Activated T-helper 1 cell treated with anti-CD3 and anti-CD28 coated beads, Interleukin-2, amount 50 U/mL, for 16 hours (primary cell): ENCODE results near the gene ZMPSTE24.
"Not testable (repeated sequence)": the region's sequence is repeated elsewhere in the genome, so short reads cannot be mapped to it uniquely, and the experiment has no call there.

ENCODE experiments used
- DNase-seq, 2 donors: peaks; one replicate each; pipeline ENCODE4 v3.0.0-alpha.2; 2020; ENCODE audit warnings: low read depth in 1 of 2, low spot score in 1 of 2

The ZMPSTE24 gene

DNA sequence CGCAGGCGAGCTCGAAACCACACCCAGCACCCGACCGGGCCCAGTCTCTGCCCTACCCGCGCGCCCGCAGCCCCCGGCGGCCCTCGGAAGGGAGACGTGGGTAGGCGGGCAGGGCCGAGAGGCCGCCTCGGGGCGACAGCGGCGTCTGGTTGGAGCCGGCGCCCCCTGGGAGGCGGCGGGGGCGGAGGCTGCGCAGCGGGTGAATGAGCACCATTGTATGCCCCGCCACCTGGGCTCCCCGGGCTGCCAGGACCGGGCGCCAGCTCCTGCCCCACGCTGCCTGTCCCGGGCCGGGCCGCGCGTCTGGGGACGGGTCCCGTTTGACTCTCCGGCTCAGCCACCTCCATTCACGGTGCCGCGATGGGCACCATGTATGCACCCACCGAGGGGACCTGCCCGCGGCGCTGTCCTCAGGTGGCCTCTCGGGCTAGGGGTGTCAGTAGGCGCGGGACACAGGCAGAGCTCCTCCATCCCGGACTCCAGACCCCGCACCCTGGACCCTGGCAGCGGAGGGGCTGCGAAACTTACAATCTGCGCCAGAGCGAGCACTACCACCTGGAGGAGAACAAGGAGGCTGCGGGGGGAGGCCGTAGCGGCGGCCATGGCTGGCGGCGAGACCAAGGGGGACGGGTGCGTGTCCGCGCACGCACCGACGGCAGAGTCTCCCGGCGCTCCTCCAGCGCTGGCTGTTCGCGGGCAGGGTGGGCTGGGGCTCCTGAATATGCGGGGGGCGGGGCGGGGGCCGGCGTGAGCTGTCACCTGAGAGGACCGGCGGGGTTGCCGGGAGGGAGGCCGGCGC, 58.8 kb downstream of the ZMPSTE24 start, which contains the start of gene COL9A2:
TSS of gene COL9A2 (minus strand) at position 692 of the 799 bp plus-strand sequence. CDS start at position 603, 89 bp downstream.
- DNase-seq = peak in 1 of 2 donors; percentile 41

DNA sequence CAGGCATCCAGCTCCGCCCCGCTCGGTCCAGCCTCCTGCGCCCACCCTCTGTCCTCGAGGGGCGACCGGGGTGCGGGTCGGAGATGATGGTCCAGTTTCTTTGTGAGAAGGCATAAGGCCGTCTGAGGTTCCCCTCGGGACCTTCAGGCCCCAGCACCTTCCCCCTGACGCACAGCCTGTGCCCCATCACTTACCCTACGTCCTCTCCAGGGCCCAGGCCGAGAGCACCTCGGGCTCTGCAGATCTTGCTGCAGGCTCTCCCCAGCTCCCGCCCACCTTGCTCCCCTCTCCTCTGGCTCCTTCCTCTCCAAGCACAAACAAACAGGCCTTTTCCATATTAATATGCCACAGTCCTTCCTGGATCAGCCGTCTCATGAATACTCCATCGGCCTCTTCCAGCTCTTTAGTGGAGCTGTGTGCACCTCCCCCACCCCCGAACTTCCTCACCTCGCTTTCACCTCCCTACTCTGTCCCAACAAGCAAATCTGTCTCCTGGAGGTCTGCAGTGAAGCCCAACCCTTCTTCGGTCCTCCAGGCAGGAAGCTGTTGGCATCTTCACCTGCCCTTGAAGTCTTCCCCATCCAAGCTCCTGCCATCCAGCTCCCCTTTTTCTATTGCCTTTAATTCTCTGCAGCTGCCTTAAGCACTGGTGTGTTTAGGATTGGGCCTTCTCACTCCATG, 59.5 kb downstream of the ZMPSTE24 start:
- DNase-seq = no peak

DNA sequence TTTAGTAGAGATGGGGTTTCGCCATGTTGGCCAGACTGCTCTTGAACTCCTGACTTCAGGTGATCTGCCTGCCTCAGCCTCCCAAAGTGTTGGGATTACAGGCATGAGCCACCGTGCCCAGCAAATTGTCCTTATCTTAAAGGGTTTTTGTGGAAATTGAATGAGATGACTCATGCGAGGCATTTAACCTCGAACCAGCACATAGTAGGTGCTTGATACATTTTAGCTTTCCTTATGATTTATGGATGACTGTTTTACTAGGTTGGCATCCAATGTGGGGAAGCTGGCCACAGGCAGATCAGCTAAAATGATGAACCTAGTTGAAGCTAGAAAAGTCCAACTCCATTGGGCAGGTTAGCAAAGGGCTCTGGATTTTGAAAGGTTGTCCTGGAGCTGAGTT, 60.4 kb downstream of the ZMPSTE24 start:
- DNase-seq = no peak

DNA sequence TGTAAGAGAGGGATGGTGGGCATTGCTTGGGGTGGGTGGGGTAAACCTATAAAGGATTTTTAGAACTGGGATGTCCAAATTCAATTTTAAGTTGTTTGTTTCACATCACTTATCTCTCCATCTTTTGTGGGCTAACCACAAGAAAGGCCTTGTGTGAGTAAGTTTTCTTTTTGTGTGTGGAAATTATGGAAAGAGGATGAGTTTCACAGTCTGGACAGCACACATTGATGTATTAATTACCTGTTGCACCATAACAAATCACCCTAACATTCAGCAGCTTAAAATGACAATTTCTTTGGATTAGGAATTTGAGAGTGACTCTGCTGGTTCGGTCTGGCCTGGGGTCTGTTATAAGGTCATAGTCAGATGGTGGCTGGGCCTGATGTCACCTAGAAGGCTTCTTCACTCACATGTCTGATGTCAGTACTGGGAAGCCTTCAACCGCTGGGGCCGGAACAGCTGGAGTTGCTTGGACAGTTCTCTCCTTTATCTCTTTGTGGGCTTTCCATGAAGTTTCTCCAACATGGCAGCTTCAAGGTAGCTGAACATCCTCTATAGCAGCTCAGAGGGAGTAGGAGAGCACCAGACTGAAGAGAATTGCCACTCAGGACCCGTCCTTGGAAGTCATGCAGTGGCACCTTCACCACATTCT, 61.1 kb downstream of the ZMPSTE24 start:
- DNase-seq = no peak

DNA sequence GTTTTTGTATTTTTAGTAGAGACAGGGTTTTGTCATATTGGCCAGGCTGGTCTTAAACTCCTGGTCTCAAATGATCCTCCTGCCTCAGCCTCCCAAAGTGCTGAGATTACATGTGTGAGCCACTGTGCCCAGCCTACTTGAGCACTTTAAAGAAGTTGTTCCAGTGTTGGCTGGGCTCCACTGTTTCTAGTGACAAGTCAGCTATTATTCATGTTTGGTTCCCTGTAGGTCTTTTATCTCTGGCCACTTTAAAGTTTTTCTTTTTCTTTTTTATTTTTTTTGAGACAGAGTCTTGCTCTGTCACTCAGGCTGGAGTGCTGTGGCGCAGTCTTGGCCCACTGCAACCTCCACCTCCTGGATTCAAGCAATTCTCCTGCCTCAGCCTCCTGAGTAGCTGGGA, 73.4 kb downstream of the ZMPSTE24 start:
- not testable (repeated sequence) for DNase-seq

DNA sequence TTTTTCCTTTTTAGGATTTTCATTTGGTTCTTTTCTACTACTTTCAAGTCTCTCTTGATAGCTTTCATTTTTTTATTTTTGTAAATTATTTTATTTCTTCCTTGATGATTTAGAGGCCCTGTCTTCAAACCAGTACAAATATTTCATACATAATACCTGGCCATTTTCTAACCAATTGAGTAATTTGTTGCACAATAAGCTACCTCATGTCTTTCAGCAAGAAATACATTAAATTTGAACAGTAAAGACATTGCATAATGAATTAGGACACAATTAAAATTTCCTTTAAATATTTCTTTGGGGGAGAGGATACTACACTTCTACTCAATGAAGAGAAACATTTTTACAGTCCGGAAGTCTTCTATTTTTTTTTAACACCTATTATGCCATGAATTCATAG, 74.7 kb downstream of the ZMPSTE24 start:
- no peak for DNase-seq

DNA sequence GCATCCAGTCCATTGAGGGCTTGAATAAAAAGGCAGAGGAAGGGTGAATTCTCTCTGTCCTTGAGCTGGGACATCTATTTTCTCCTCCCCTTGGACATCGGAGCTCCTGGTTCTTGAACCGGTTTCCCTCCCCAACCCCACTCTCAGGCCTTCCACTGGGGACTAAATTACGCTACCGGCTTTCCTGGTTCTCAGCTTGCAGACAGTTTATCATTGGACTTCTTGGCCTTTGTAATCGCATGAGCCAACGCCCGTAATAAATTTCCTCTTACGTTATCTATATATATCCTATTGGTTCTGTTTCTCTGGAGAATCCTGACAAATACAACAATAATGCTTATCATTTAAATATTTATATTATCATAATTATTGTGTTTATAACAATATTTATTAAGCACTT, 79.4 kb downstream of the ZMPSTE24 start:
- no peak for DNase-seq

DNA sequence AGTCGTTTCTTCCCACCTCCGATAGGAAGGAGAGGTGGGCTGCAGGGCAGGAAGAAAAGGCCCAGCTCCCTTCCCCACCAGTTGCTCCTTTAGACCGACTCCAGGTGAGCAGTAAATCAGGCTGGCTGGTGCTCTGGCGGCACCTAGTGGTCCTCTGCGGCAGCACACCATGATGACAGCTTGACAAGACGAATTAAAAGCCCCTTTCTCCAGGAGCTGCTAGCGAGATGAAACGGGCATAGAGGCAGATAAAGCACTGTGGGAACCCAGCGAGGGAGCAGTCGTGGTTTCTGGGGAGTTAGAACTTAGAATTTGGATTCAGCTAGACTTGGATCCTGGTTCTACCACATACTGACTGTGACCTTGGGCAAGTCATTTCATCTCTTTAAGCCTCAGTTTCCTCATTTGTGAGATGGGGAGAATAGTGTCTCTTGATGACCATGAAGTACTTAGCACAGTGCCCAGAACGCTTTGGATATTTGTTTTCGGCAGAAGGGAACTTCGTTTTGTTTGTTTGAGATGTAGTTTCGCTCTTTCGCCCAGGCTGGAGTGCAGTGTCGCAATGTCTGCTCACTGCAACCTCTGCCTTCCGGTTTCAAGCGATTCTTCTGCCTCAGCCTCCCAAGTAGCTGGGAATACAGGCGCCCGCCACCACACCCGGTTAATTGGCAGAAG, 80.8 kb downstream of the ZMPSTE24 start:
- peak; percentile 82 to 85 for DNase-seq

DNA sequence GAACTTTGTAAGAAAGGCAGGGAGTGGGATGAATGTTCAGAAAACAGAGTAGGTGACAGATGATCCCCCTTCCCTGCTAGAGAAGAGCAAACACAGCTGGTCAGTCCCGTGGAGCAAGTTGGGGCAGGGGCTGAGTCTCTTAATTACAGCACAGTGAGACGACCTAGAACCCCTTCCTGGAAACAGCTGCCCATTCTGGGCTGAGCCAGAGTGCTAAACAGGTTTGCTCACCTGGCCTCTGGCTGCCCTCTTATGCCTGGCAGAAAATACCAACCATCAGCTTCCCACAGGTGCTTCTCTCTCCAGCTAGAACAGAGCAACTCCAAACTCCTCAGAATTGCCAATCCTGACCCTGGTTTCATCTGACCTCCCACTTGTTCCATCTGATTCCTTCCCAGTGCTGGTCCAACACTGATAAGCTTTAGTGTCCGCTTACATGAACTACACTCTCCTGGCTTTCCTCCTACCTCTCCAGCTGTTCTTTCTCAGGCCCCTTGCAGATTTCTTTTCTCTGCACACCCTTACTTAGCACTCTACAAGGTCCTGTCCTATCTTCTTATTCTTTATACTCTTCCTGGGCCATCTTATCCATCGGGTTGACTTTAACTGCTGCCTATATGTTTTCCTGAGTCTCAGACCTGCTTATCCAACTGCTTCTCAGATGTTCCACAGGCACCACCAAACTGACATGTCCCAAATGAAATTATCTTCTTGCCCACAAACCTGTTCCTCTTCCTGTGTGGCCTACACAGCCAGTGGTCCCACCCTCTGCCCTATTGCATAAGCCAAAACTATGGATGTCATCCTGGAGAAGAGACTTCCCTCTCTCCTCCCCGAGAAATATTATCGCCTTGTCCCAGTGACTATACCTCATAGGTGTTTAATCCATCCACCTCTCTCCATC, 81.6 kb downstream of the ZMPSTE24 start:
- no peak for DNase-seq

DNA sequence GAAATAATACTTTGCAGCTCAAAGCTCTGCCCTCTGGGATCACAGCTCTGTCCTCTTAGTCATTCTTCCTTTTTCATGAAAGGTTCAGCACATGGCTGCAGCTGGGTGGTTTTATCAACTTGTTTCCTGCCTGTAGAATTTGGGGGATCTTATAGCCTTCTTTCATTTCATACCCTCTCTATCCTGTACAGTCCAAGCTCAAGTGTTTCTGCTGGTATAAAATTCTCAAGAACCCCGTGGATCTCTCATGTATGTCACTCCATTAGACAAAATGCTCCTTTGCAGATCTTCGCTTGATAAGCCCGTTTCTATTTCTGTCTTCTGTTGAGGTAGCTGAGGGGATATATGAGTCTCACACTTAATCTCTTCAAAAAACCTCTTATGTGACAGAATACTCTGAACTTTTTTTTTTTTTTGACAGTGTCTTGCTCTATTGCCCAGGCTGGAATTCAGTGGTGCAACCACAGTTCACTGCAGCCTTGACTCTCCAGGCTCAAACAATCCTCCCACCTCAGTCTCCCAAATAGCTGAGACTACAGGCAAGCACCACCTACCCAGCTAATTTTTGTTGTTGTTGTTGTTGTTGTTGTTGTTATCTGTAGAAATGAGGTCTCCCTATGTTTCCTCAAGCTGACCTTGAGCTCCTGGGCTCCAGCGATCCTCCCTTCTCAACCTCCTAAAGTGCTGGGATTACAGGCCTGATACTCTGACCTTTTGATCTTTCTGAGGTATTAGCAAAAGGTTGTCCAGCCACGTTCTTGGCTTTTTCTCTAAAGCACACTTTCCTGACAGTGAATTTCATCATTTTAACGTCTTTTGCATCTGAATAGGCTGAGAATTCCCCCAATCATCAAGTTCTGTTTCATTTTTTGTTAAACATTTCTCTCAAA, 83.7 kb downstream of the ZMPSTE24 start:
- no peak for DNase-seq

DNA sequence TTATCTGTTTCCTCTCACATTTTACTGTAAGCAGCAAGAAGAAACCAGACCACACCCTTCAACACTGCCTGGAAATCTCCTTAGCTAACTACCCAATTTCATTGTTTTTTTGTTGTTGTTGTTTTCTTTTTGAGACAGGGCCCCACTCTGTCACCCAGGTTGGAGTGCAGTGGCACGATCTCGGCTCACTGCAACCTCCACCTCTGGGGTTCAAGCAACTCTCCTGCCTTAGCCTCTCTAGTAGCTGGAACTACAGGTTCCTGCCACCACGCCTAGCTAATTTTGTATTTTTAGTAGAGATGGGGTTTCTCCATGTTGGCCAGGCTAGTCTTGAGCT, 84.3 kb downstream of the ZMPSTE24 start:
- DNase-seq = not testable (repeated sequence)
